HEK293 (cell line): Measurements from ENCODE around the gene ENC1.

ENCODE experiments used
- CTCF ChIP-seq: fragments of 450-650 bp; formaldehyde crosslinking; IDR thresholded peaks from 2 replicates; pipeline ENCODE4 v1.5.1; 2016; ENCODE audit warnings: missing biosample characterization, missing genetic modification characterization
- HOXA7 ChIP-seq: sonication (generic); formaldehyde crosslinking; IDR thresholded peaks from 2 replicates; pipeline ENCODE4 v1.8.1; 2022; ENCODE audit warnings: missing genetic modification reagents, borderline replicate concordance
- MYNN ChIP-seq: fragments of 450-650 bp; formaldehyde crosslinking; IDR thresholded peaks from 2 replicates; pipeline ENCODE4 v1.5.1; 2016; ENCODE audit warnings: missing biosample characterization, missing genetic modification characterization, borderline replicate concordance
- PATZ1 ChIP-seq: fragments of 450-650 bp; formaldehyde crosslinking; IDR thresholded peaks from 2 replicates; pipeline ENCODE4 v1.5.1; 2016; ENCODE audit warnings: missing biosample characterization, missing genetic modification characterization
- REPIN1 ChIP-seq: fragments of 450-650 bp; formaldehyde crosslinking; IDR thresholded peaks from 2 replicates; pipeline ENCODE4 v1.5.1; 2017; ENCODE audit warnings: missing biosample characterization, missing genetic modification characterization, low read depth
- ZNF121 ChIP-seq: fragments of 450-650 bp; formaldehyde crosslinking; IDR thresholded peaks from 2 replicates; pipeline ENCODE4 v1.5.1; 2016; ENCODE audit warnings: missing biosample characterization, missing genetic modification characterization
- ZNF174 ChIP-seq: fragments of 450-650 bp; formaldehyde crosslinking; IDR thresholded peaks from 2 replicates; pipeline ENCODE4 v1.5.0; 2017; ENCODE audit warnings: missing biosample characterization, mild to moderate bottlenecking, missing genetic modification characterization
- ZNF292 ChIP-seq: fragments of 450-650 bp; formaldehyde crosslinking; IDR thresholded peaks from 2 replicates; pipeline ENCODE4 v1.5.1; 2016; ENCODE audit warnings: low read depth, missing biosample characterization, missing genetic modification characterization, borderline replicate concordance
- ZNF335 ChIP-seq: fragments of 450-650 bp; formaldehyde crosslinking; conservative IDR thresholded peaks from 2 replicates; pipeline ENCODE4 v1.5.1; 2016; ENCODE audit warnings: missing biosample characterization, missing genetic modification characterization
- ZNF530 ChIP-seq: fragments of 450-650 bp; formaldehyde crosslinking; IDR thresholded peaks from 2 replicates; pipeline ENCODE4 v1.5.1; 2016; ENCODE audit warnings: low read depth, missing biosample characterization, missing genetic modification characterization
- ZNF580 ChIP-seq: fragments of 450-650 bp; formaldehyde crosslinking; IDR thresholded peaks from 2 replicates; pipeline ENCODE4 v1.5.1; 2016; ENCODE audit warnings: missing biosample characterization, missing genetic modification characterization

- no peak for TF ChIP-seq ZNF580 (tag by site-specific recombination)
- no peak for TF ChIP-seq HOXA7 (CRISPR knock-in tag)
- no peak for TF ChIP-seq CTCF
- no peak for TF ChIP-seq REPIN1 (tag by site-specific recombination)
- no peak for TF ChIP-seq PATZ1 (tag by site-specific recombination)
- TF ChIP-seq MYNN (tag by site-specific recombination): no peak
- no peak for TF ChIP-seq ZNF335 (tag by site-specific recombination)
- TF ChIP-seq ZNF292 (tag by site-specific recombination): no peak
- TF ChIP-seq ZNF121 (tag by site-specific recombination): no peak
- TF ChIP-seq ZNF530 (tag by site-specific recombination): no peak
- TF ChIP-seq ZNF174 (tag by site-specific recombination): no peak
These were observed 23.3 kb downstream of the ENC1 start for GRCh38 chr5:74617202-74617601.
